ENCODE measurements around the gene MMP2. TPM values are rescaled to one million over a fixed set of nuclear protein-coding genes. Genes with fewer than 3 reads are reported as not detected.

The MMP2 gene
- total and polyA plus RNA-seq, 2 of the 8 experiments (the other 6 are each of a cell fraction or from before 2014, with no cell fraction given) = 33.6 to 58.2 TPM

DNA sequence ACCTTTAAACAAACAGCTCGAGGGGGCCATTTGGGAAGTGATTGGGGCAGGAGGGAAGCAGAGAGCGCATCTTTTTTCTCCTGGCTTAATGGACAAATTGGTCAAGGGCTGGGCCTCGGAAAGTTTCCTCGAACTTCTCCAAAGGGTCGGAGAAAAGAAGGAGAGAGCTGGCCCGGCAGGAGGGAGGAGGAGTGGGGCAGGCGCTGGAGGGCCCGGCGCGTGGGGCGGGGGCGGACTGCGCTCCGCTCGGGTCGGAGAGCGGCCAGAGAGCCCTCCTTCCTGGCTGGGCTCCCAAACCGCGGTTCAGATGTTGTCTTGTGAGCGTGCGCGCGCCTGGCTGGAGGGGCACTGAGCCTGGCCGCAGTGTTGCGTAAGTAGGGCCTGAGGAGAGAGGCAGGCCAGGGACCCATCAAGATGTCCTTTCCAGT is 1.2 kb downstream of the MMP2 start:
- no peak overlapping the region for H3K23ac ChIP-seq (ENCODE audit: insufficient read length)
- no peak overlapping the region for H2BK20ac ChIP-seq (ENCODE audit: low read length)
- H2AFZ ChIP-seq (ENCODE audit: low read length) = no peak overlapping the region
- H3K18ac ChIP-seq (ENCODE audit: extremely low read depth, low read length) = 0 out of 2 replicates have a peak overlapping the region, but pooled peaks have one; percentile 67
- no peak overlapping the region; the same call in 1 of the 2 replicates for H4K8ac ChIP-seq (ENCODE audit: extremely low read depth, insufficient read depth, low read length)
- DNase-seq (ENCODE audit: low read depth in 1 of 2, low spot score in 2 of 2) (peak in 1 of 2 experiments; percentile 63), FAIRE-seq (no peak)
- peaks cover 15% of the 10 kb centered on the region for H3K23me2 ChIP-seq (ENCODE audit: low read depth, low read length)
- no peak overlapping the region for H3K56ac ChIP-seq (replicated peaks; ENCODE audit: insufficient read length, low read depth, low read length)
- H3K4me3 ChIP-seq (ENCODE audit: extremely low read depth in 1 of 4, insufficient read depth in 2 of 4, low read depth in 3 of 4, low read length in 4 of 4) = peak overlapping the region; percentile 28 to 75 (median 65)
- H4K5ac ChIP-seq (ENCODE audit: insufficient read length, low read depth, low read length) = no peak overlapping the region
- H3K36me3 ChIP-seq (ENCODE audit: control insufficient read depth in 2 of 4, insufficient read depth in 4 of 4, low read length in 3 of 4) = no peaks in the 10 kb centered on the region; a peak in 2 of 8 replicates
- H3K27me3 ChIP-seq (replicated peaks in 1 of 4; ENCODE audit: control insufficient read depth in 3 of 4, extremely low read depth in 1 of 4, insufficient read depth in 3 of 4, low read length in 3 of 4) = peaks cover 7 to 48% (median 31%) of the 10 kb centered on the region in 4 experiments
- WGBS, 2 experiments (ENCODE audit: extremely low coverage in 1 of 2, insufficient coverage in 1 of 2, insufficient read length in 1 of 2, insufficient replicate concordance in 2 of 2, low coverage in 1 of 2, low lambda C conversion rate in 2 of 2, missing lambda C conversion rate in 1 of 2) = 11% methylated on average over 14 of the region's 25 CpGs; no CpG with 5 or more reads in 1 of the 2 experiments
- peaks cover 3 to 16% (median 7%) of the 10 kb centered on the region in 4 experiments for H3K4me1 ChIP-seq (replicated peaks in 1 of 4; ENCODE audit: control insufficient read depth in 3 of 4, insufficient read depth in 4 of 4, low read length in 3 of 4)
- TF ChIP-seq SIN3A (conservative IDR thresholded peaks at IDR 0.05 in 1 of 2, IDR thresholded peaks at IDR 0.05 in 1 of 2; ENCODE audit: low read depth in 1 of 2, low read length in 2 of 2) (no peak), CEBPB (IDR thresholded peaks at IDR 0.05; ENCODE audit: low read depth, low read length) (peak; percentile 92), TAF1 (IDR thresholded peaks at IDR 0.05; ENCODE audit: low read depth, low read length) (0 out of 2 replicates have a peak, but pooled peaks have one; percentile 24), EGR1 (IDR thresholded peaks at IDR 0.05; ENCODE audit: borderline replicate concordance, low read depth, low read length) (peak; percentile 42; the same call in 1 of the 2 replicates), BCL11A (IDR thresholded peaks at IDR 0.05; ENCODE audit: low read depth in 2 of 2, low read length in 2 of 2) (no peak), BACH1 (IDR thresholded peaks at IDR 0.05; ENCODE audit: low read length) (no peak), HDAC6 (IDR thresholded peaks at IDR 0.05; ENCODE audit: low read depth, low read length) (no peak), KDM1A (IDR thresholded peaks at IDR 0.05; ENCODE audit: borderline replicate concordance, low read length) (no peak)
- TF ChIP-seq, protein P1, sequence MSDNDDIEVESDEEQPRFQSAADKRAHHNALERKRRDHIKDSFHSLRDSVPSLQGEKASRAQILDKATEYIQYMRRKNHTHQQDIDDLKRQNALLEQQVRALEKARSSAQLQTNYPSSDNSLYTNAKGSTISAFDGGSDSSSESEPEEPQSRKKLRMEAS (IDR thresholded peaks at IDR 0.05) = peak; percentile 37; the same call in 1 of the 2 replicates
- H3K9ac ChIP-seq (replicated peaks in 1 of 4; ENCODE audit: extremely low read depth in 1 of 4, low read depth in 3 of 4, low read length in 3 of 4) = no peak overlapping the region
- no peak overlapping the region for H2BK15ac ChIP-seq (ENCODE audit: low read length)
- H3K27ac ChIP-seq (ENCODE audit: low read depth, low read length) = no peak overlapping the region
- H3K9me3 ChIP-seq (ENCODE audit: insufficient read depth in 2 of 2, low read depth in 1 of 2, low read length in 1 of 2) = no peaks in the 10 kb centered on the region
- H2BK12ac ChIP-seq (ENCODE audit: low read depth, low read length) = no peak overlapping the region
- H2AK5ac ChIP-seq (ENCODE audit: low read depth, low read length) = no peak overlapping the region
- no peak overlapping the region; the same call in 1 of the 2 replicates for H2BK5ac ChIP-seq (ENCODE audit: low read depth, low read length)
- peak overlapping the region; percentile 91 to 97 for H3K4me2 ChIP-seq (ENCODE audit: insufficient read depth in 1 of 2, low read depth in 2 of 2, low read length in 2 of 2)
- H3K79me2 ChIP-seq (ENCODE audit: control insufficient read depth in 1 of 2, insufficient read depth in 2 of 2, low read length in 2 of 2) = no peaks in the 10 kb centered on the region
- H3K79me1 ChIP-seq (ENCODE audit: low read depth, low read length) = no peaks in the 10 kb centered on the region; the same call in 1 of the 2 replicates
- ChIA-PET POLR2A (ENCODE audit: partially characterized antibody) (interaction anchor here (0.8 to 1.5 kb wide), 7 partner anchors 8 to 30 kb away, joined by 3 to 8 read pairs (median 4); no protein-coding TSS in a partner anchor), CTCF (ENCODE audit: partially characterized antibody) (interaction anchor here (0.8 to 3.0 kb wide), 7 partner anchors 12 to 222 kb away, joined by 3 to 14 read pairs (median 4); no protein-coding TSS in a partner anchor)
- H3K4ac ChIP-seq (replicated peaks; ENCODE audit: insufficient read length, low read depth, low read length) = no peak overlapping the region
- no peak overlapping the region for H4K91ac ChIP-seq (replicated peaks; ENCODE audit: insufficient read length, low read length)
- H4K20me1 ChIP-seq (replicated peaks in 1 of 2; ENCODE audit: control insufficient read depth in 1 of 2, insufficient read depth in 2 of 2, low read length in 2 of 2) = peaks cover 0 to 6% of the 10 kb centered on the region in 2 experiments
- H2BK120ac ChIP-seq (replicated peaks; ENCODE audit: low read depth, low read length) = no peak overlapping the region
- no peak overlapping the region for H3K14ac ChIP-seq (ENCODE audit: insufficient read length)
